Measurements from ENCODE around the gene GRM5. TPM values are rescaled to one million over a fixed set of nuclear protein-coding genes. Genes with fewer than 3 reads are reported as not detected.

GRM5 gene
- total and polyA plus RNA-seq, 2 donors (not counting 1 experiment from before 2014, with no cell fraction given): 0.01 TPM; not detected in 1

- Histone ChIP-seq H3K9ac (ENCODE audit: insufficient read depth, low read length) (no peak overlapping the region), H3K4me1 (ENCODE audit: control insufficient read depth, extremely low read depth, insufficient read depth, low read length) (peaks cover 8% of the 10 kb centered on the region), H3K27ac (ENCODE audit: insufficient read depth, low read length) (no peak overlapping the region), H2AFZ (ENCODE audit: low read length) (no peak overlapping the region), H3K9me3 (ENCODE audit: control insufficient read depth, insufficient read depth, low read depth, low read length) (no peaks in the 10 kb centered on the region), H3K27me3 (ENCODE audit: control insufficient read depth, insufficient read depth, low read length) (no peaks in the 10 kb centered on the region), H3K79me2 (ENCODE audit: control insufficient read depth, insufficient read depth, low read length) (no peaks in the 10 kb centered on the region), H4K20me1 (ENCODE audit: control insufficient read depth, extremely low read depth, insufficient read depth, low read length) (no peaks in the 10 kb centered on the region), H3K4me2 (ENCODE audit: extremely low read depth, insufficient read depth, low read length) (peak overlapping the region; percentile 37), H3K4me3 (replicated peaks in 1 of 4; ENCODE audit: control extremely low read depth in 1 of 4, insufficient read depth in 1 of 4, low read depth in 3 of 4, low read length in 4 of 4) (no peak overlapping the region), H3K36me3 (ENCODE audit: control insufficient read depth, insufficient read depth, low read length) (no peaks in the 10 kb centered on the region)
- peak in 1 of 2 donors; percentile 25 for DNase-seq (ENCODE audit: low read depth in 2 of 2)
- TF ChIP-seq EZH2 (IDR thresholded peaks at IDR 0.05; ENCODE audit: low read length, missing control alignments) (no peak), CTCF (conservative IDR thresholded peaks at IDR 0.05 in 1 of 2, IDR thresholded peaks at IDR 0.05 in 1 of 2; ENCODE audit: low read depth in 1 of 2, low read length in 2 of 2) (no peak)
Observed at GRCh38 chr11:88475991-88476418, 589.8 kb downstream of the GRM5 start.

GRCh38 chr11:88474655-88475054 is 591.1 kb downstream of the GRM5 start:
- H4K20me1 ChIP-seq (ENCODE audit: control insufficient read depth, extremely low read depth, insufficient read depth, low read length): no peaks in the 10 kb centered on the region
- H3K4me1 ChIP-seq (ENCODE audit: control insufficient read depth, extremely low read depth, insufficient read depth, low read length): peaks cover 3% of the 10 kb centered on the region
- H3K4me3 ChIP-seq (replicated peaks in 1 of 4; ENCODE audit: control extremely low read depth in 1 of 4, insufficient read depth in 1 of 4, low read depth in 3 of 4, low read length in 4 of 4): no peak overlapping the region
- no peaks in the 10 kb centered on the region for H3K9me3 ChIP-seq (ENCODE audit: control insufficient read depth, insufficient read depth, low read depth, low read length)
- TF ChIP-seq EZH2 (IDR thresholded peaks at IDR 0.05; ENCODE audit: low read length, missing control alignments) (no peak), CTCF (conservative IDR thresholded peaks at IDR 0.05 in 1 of 2, IDR thresholded peaks at IDR 0.05 in 1 of 2; ENCODE audit: low read depth in 1 of 2, low read length in 2 of 2) (no peak)
- no peak for DNase-seq (ENCODE audit: low read depth in 2 of 2)
- no peaks in the 10 kb centered on the region for H3K27me3 ChIP-seq (ENCODE audit: control insufficient read depth, insufficient read depth, low read length)
- H3K36me3 ChIP-seq (ENCODE audit: control insufficient read depth, insufficient read depth, low read length): no peaks in the 10 kb centered on the region
- H3K9ac ChIP-seq (ENCODE audit: insufficient read depth, low read length): no peak overlapping the region
- no peak overlapping the region for H3K27ac ChIP-seq (ENCODE audit: insufficient read depth, low read length)
- no peaks in the 10 kb centered on the region for H3K79me2 ChIP-seq (ENCODE audit: control insufficient read depth, insufficient read depth, low read length)
- H3K4me2 ChIP-seq (ENCODE audit: extremely low read depth, insufficient read depth, low read length): no peak overlapping the region
- H2AFZ ChIP-seq (ENCODE audit: low read length): no peak overlapping the region

GRCh38 chr11:88469561-88470225 is 596.1 kb downstream of the GRM5 start:
- H3K9ac ChIP-seq (ENCODE audit: insufficient read depth, low read length): no peak overlapping the region
- no peak overlapping the region for H3K4me3 ChIP-seq (replicated peaks in 1 of 4; ENCODE audit: control extremely low read depth in 1 of 4, insufficient read depth in 1 of 4, low read depth in 3 of 4, low read length in 4 of 4)

More at GRCh38 chr11:88469561-88470225, 596.1 kb downstream of the GRM5 start:
- no peaks in the 10 kb centered on the region for H3K36me3 ChIP-seq (ENCODE audit: control insufficient read depth, insufficient read depth, low read length)
- H3K27me3 ChIP-seq (ENCODE audit: control insufficient read depth, insufficient read depth, low read length): no peaks in the 10 kb centered on the region
- no peak overlapping the region for H3K4me2 ChIP-seq (ENCODE audit: extremely low read depth, insufficient read depth, low read length)
- H3K9me3 ChIP-seq (ENCODE audit: control insufficient read depth, insufficient read depth, low read depth, low read length): no peaks in the 10 kb centered on the region
- no peaks in the 10 kb centered on the region for H4K20me1 ChIP-seq (ENCODE audit: control insufficient read depth, extremely low read depth, insufficient read depth, low read length)
- H2AFZ ChIP-seq (ENCODE audit: low read length): no peak overlapping the region
- H3K27ac ChIP-seq (ENCODE audit: insufficient read depth, low read length): no peak overlapping the region
- no peaks in the 10 kb centered on the region for H3K79me2 ChIP-seq (ENCODE audit: control insufficient read depth, insufficient read depth, low read length)
- TF ChIP-seq CTCF (conservative IDR thresholded peaks at IDR 0.05 in 1 of 2, IDR thresholded peaks at IDR 0.05 in 1 of 2; ENCODE audit: low read depth in 1 of 2, low read length in 2 of 2): no peak
- no peaks in the 10 kb centered on the region for H3K4me1 ChIP-seq (ENCODE audit: control insufficient read depth, extremely low read depth, insufficient read depth, low read length)
- DNase-seq (ENCODE audit: low read depth in 2 of 2): no peak
